Endodermal cell (in vitro differentiated cells): ENCODE data around the gene RGS11. TPM values are rescaled to one million over a fixed set of nuclear protein-coding genes. Genes with fewer than 3 reads are reported as not detected.

Source experiments
- DNase-seq: peaks from one replicate; pipeline ENCODE4 v3.0.0-alpha.2; 2017
- H3K27ac ChIP-seq: 2 replicates; pipeline ENCODE4 v1.5.1; 2013; ENCODE audit warnings: mild to moderate bottlenecking, low read depth, low read length, moderate library complexity
- H3K27me3 ChIP-seq: 2 replicates; pipeline ENCODE4 v1.6.1; 2013; ENCODE audit warnings: mild to moderate bottlenecking, low read length, moderate library complexity; ENCODE audit not compliant: insufficient read depth, control insufficient read depth, poor library complexity, severe bottlenecking
- H3K36me3 ChIP-seq: 2 replicates; pipeline ENCODE4 v1.7.0; 2013; ENCODE audit warnings: mild to moderate bottlenecking, low read length, moderate library complexity; ENCODE audit not compliant: control insufficient read depth, insufficient read depth
- H3K4me1 ChIP-seq: one replicate; pipeline ENCODE4 v1.7.0; 2013; ENCODE audit warnings: low read length; ENCODE audit not compliant: control insufficient read depth, insufficient read depth
- H3K4me3 ChIP-seq: 2 replicates; pipeline ENCODE4 v1.5.1; 2013; ENCODE audit warnings: mild to moderate bottlenecking, low read length, moderate library complexity
- H3K9ac ChIP-seq: 2 replicates; pipeline ENCODE4 v1.6.1; 2013; ENCODE audit warnings: mild to moderate bottlenecking, low read length, moderate library complexity; ENCODE audit not compliant: poor library complexity, severe bottlenecking; ENCODE audit errors: extremely low read depth
- H3K9me3 ChIP-seq: 2 replicates; pipeline ENCODE4 v1.6.1; 2013; ENCODE audit warnings: mild to moderate bottlenecking, low read length, moderate library complexity; ENCODE audit not compliant: control insufficient read depth
- H3K27ac Mint-ChIP-seq: 2 replicates; pipeline ENCODE4 v1.8.0; 2020; ENCODE audit warnings: mixed read lengths
- H3K27me3 Mint-ChIP-seq: 2 replicates; pipeline ENCODE4 v1.8.0; 2021; ENCODE audit warnings: mild to moderate bottlenecking, mixed read lengths; ENCODE audit not compliant: insufficient read depth
- H3K36me3 Mint-ChIP-seq: 2 replicates; pipeline ENCODE4 v1.8.0; 2020; ENCODE audit warnings: low read depth, mixed read lengths
- H3K4me1 Mint-ChIP-seq: 2 replicates; pipeline ENCODE4 v1.8.0; 2020; ENCODE audit warnings: mixed read lengths
- H3K4me3 Mint-ChIP-seq: 2 replicates; pipeline ENCODE4 v1.8.0; 2020; ENCODE audit warnings: mild to moderate bottlenecking, moderate library complexity, mixed read lengths
- H3K9me3 Mint-ChIP-seq: 2 replicates; pipeline ENCODE4 v1.8.0; 2020; ENCODE audit warnings: mild to moderate bottlenecking, mixed read lengths
- CTCF ChIP-seq: fragments of 200-600 bp; sonication (generic); conservative IDR thresholded peaks from 2 replicates; pipeline ENCODE4 v1.5.0; 2021; ENCODE audit warnings: antibody characterized with exemption, mild to moderate bottlenecking
- WGBS, 2 experiments: methylation state at CpG; one replicate each; pipeline versions ENCODE4 v1.1.5 to v1.1.7; 2013; ENCODE audit warnings: missing lambda C conversion rate in 2 of 2, mixed read lengths in 1 of 2; ENCODE audit not compliant: insufficient coverage in 1 of 2, insufficient read length in 1 of 2; 5-methylcytosine and 5-hydroxymethylcytosine counted together
- total RNA-seq, 2 donors: library from RNA; stranded (reverse); fragmentation: NEBNext Ultra II Directional in 1 of 2; extraction: Animal tissue kit (Norgen Biotek cat#: 25700) in 1 of 2; gene quantifications; 2 replicates in 1 of 2; 3 replicates in 1 of 2; pipeline ENCODE4 v1.2.1, GENCODE V29; 2021

Gene RGS11
- total RNA-seq, 2 donors from 2014 or later, result 2.0 to 7.8 TPM

- Histone ChIP-seq H3K9ac (no peak overlapping the region), H3K27ac (no peak overlapping the region)
Observed at GRCh38 chr16:229731-230281, 45.9 kb downstream of the RGS11 start.

GRCh38 chr16:228852-229730 is 46.7 kb downstream of the RGS11 start, which contains the start of gene LUC7L:
LUC7L (minus strand) TSS chr16:229449; CDS start chr16:229339, 110 bp downstream.
- H3K27me3 Mint-ChIP-seq, result no peaks in the 10 kb centered on the region
- Histone ChIP-seq H3K27me3 (no peaks in the 10 kb centered on the region), H3K9me3 (no peaks in the 10 kb centered on the region), H3K9ac (peak within 1 kb of the TSS; percentile 98), H3K27ac (peak within 1 kb of the TSS; percentile 97), H3K36me3 (peaks cover 39% of the 10 kb centered on the region), H3K4me1 (no peaks in the 10 kb centered on the region), H3K4me3 (peak within 1 kb of the TSS; percentile 99)
- H3K9me3 Mint-ChIP-seq, result no peaks in the 10 kb centered on the region
- H3K4me1 Mint-ChIP-seq, result peaks cover 15% of the 10 kb centered on the region
- WGBS, 2 experiments, result 3 to 10% methylated on average over 23 to 88 of the region's 88 CpGs
- DNase-seq, result peak; percentile 97
- peak within 1 kb of the TSS; percentile 93 for H3K4me3 Mint-ChIP-seq
- peak within 1 kb of the TSS; percentile 94 for H3K27ac Mint-ChIP-seq
- TF ChIP-seq CTCF, result no peak
- peaks cover 34% of the 10 kb centered on the region for H3K36me3 Mint-ChIP-seq

More at GRCh38 chr16:229731-230281, 45.9 kb downstream of the RGS11 start:
- no peaks in the 10 kb centered on the region for H3K27me3 Mint-ChIP-seq
- peak overlapping the region; percentile 99 for H3K4me3 ChIP-seq
- 94 to 97% methylated on average over 15 to 22 of the region's 22 CpGs for WGBS, 2 experiments
- H3K4me3 Mint-ChIP-seq, result peak overlapping the region; percentile 93
- H3K4me1 ChIP-seq, result no peaks in the 10 kb centered on the region
- DNase-seq, result no peak
- H3K27me3 ChIP-seq, result no peaks in the 10 kb centered on the region
- H3K9me3 Mint-ChIP-seq, result no peaks in the 10 kb centered on the region
- H3K36me3 Mint-ChIP-seq, result peaks cover 32% of the 10 kb centered on the region
- peaks cover 33% of the 10 kb centered on the region for H3K36me3 ChIP-seq
- no peak for TF ChIP-seq CTCF
- no peaks in the 10 kb centered on the region for H3K9me3 ChIP-seq
- no peak overlapping the region for H3K27ac Mint-ChIP-seq
- H3K4me1 Mint-ChIP-seq, result peaks cover 15% of the 10 kb centered on the region

GRCh38 chr16:228151-228851 is 47.4 kb downstream of the RGS11 start:
- no peaks in the 10 kb centered on the region for H3K27me3 ChIP-seq
- no peak for TF ChIP-seq CTCF
- peaks cover 41% of the 10 kb centered on the region for H3K36me3 Mint-ChIP-seq
- H3K4me1 Mint-ChIP-seq, result peaks cover 15% of the 10 kb centered on the region
- peak overlapping the region; percentile 94 for H3K27ac Mint-ChIP-seq
- no peaks in the 10 kb centered on the region for H3K9me3 ChIP-seq
- H3K9ac ChIP-seq, result peak overlapping the region; percentile 98
- peak overlapping the region; percentile 97 for H3K27ac ChIP-seq
- H3K4me1 ChIP-seq, result no peaks in the 10 kb centered on the region
- peak overlapping the region; percentile 99 for H3K4me3 ChIP-seq
- peaks cover 46% of the 10 kb centered on the region for H3K36me3 ChIP-seq
- DNase-seq, result no peak
- 10 to 29% methylated on average over 4 to 9 of the region's 9 CpGs for WGBS, 2 experiments
- no peaks in the 10 kb centered on the region for H3K27me3 Mint-ChIP-seq
- no peaks in the 10 kb centered on the region for H3K9me3 Mint-ChIP-seq
- H3K4me3 Mint-ChIP-seq, result peak overlapping the region; percentile 93
